ENCODE results near the gene BOD1L1. TPM values are rescaled to one million over a fixed set of nuclear protein-coding genes. Genes with fewer than 3 reads are reported as not detected.

The BOD1L1 gene
- total RNA-seq, 1 donor from 2014 or later = 17.8 TPM

- ATAC-seq (peak; percentile 45), DNase-seq (ENCODE audit: missing footprints) (no peak)
- intact Hi-C loops (cut with DNase I) = loop anchor here (2.0 kb wide), 1 partner anchor 685 kb away; no protein-coding TSS in a partner anchor
Observed at GRCh38 chr4:13543839-13544605, 83.5 kb downstream of the BOD1L1 start, which contains the start of gene NKX3-2. NKX3-2 (minus strand) TSS chr4:13544508; CDS start chr4:13544414, 94 bp downstream.

- DNase-seq (ENCODE audit: missing footprints) (no peak), ATAC-seq (no peak)
- intact Hi-C loops (cut with DNase I) = no loop called here
Observed at GRCh38 chr4:13543032-13543838, 84.3 kb downstream of the BOD1L1 start.

- DNase-seq (ENCODE audit: missing footprints) (no peak), ATAC-seq (no peak)
- intact Hi-C loops (cut with DNase I) = no loop called here
Observed at GRCh38 chr4:13542577-13543031, 84.9 kb downstream of the BOD1L1 start.

- no peak for ATAC-seq
- intact Hi-C loops (cut with DNase I) = no loop called here
Observed at GRCh38 chr4:13541720-13542576, 85.6 kb downstream of the BOD1L1 start.

GRCh38 chr4:13541176-13541604 lies 86.3 kb downstream of the BOD1L1 start:
- ATAC-seq (no peak), DNase-seq (ENCODE audit: missing footprints) (no peak)
- intact Hi-C loops (cut with DNase I) = no loop called here

More at GRCh38 chr4:13541720-13542576, 85.6 kb downstream of the BOD1L1 start:
- DNase-seq (ENCODE audit: missing footprints) = no peak

- DNase-seq (ENCODE audit: missing footprints) (no peak), ATAC-seq (no peak)
- intact Hi-C loops (cut with DNase I) = no loop called here
Observed at GRCh38 chr4:13540446-13541175, 86.9 kb downstream of the BOD1L1 start.

GRCh38 chr4:13539619-13540445 lies 87.7 kb downstream of the BOD1L1 start:
- intact Hi-C loops (cut with DNase I) = no loop called here
- no peak for ATAC-seq
- no peak for DNase-seq (ENCODE audit: missing footprints)

- intact Hi-C loops (cut with DNase I) = no loop called here
- DNase-seq (ENCODE audit: missing footprints) (no peak), ATAC-seq (no peak)
Observed at GRCh38 chr4:13539047-13539618, 88.4 kb downstream of the BOD1L1 start.

GRCh38 chr4:13538427-13538973 lies 89.0 kb downstream of the BOD1L1 start:
- ATAC-seq (no peak), DNase-seq (ENCODE audit: missing footprints) (no peak)
- intact Hi-C loops (cut with DNase I) = no loop called here

- no peak for ATAC-seq
- intact Hi-C loops (cut with DNase I) = no loop called here
- DNase-seq (ENCODE audit: missing footprints) = no peak
Observed at GRCh38 chr4:13537832-13538177, 89.7 kb downstream of the BOD1L1 start.

GRCh38 chr4:13537011-13537831 lies 90.3 kb downstream of the BOD1L1 start:
- ATAC-seq = no peak
- intact Hi-C loops (cut with DNase I) = no loop called here
- no peak for DNase-seq (ENCODE audit: missing footprints)

- DNase-seq (ENCODE audit: missing footprints) = no peak
- no peak for ATAC-seq
- intact Hi-C loops (cut with DNase I) = no loop called here
Observed at GRCh38 chr4:13536607-13537006, 90.9 kb downstream of the BOD1L1 start.

GRCh38 chr4:13535708-13536361 lies 91.7 kb downstream of the BOD1L1 start:
- intact Hi-C loops (cut with DNase I) = no loop called here
- DNase-seq (ENCODE audit: missing footprints) (no peak), ATAC-seq (no peak)

GRCh38 chr4:13535118-13535517 lies 92.4 kb downstream of the BOD1L1 start:
- intact Hi-C loops (cut with DNase I) = no loop called here
- DNase-seq (ENCODE audit: missing footprints) (no peak), ATAC-seq (no peak)

GRCh38 chr4:13534344-13535063 lies 93.0 kb downstream of the BOD1L1 start:
- DNase-seq (ENCODE audit: missing footprints) (no peak), ATAC-seq (no peak)
- intact Hi-C loops (cut with DNase I) = no loop called here

Data from Right ventricle myocardium inferior (tissue), 1 donor.